PC-9 (cell line): ENCODE data around the gene BTBD16. TPM values are rescaled to one million over a fixed set of nuclear protein-coding genes. Genes with fewer than 3 reads are reported as not detected.
A peak's percentile ranks its signal among the peaks of the same experiment; 100 is the strongest.

ENCODE experiments used
- BruUV-seq: library from RNA; stranded (reverse); fragments of 400-500 nt; replicated peaks from 2 replicates; lab custom pipeline; 2021; lab: Mats Ljungman, UMichigan
- CTCF ChIA-PET: fragments of 300-600 bp; sonication (Branson Sonifier 250); formaldehyde crosslinking; loops from one replicate; lab custom pipeline; 2022; ENCODE audit warnings: antibody characterized with exemption; lab: Charles Lee
- POLR2A ChIA-PET: fragments of 300-600 bp; sonication (Branson Sonifier 250); formaldehyde crosslinking; loops from one replicate; lab custom pipeline; 2022; ENCODE audit warnings: antibody characterized with exemption; ENCODE audit not compliant: unreplicated experiment; lab: Charles Lee
- DNase-seq, 2 experiments: peaks; one replicate each; pipeline versions ENCODE4 v3.0.0 to v3.0.0-alpha.2; 2015 to 2022; ENCODE audit warnings: mixed read lengths in 1 of 2
- H2AFZ ChIP-seq: fragments of 200-600 bp; sonication (generic); 2 replicates; pipeline ENCODE4 v1.8.1; 2017; ENCODE audit warnings: antibody characterized with exemption
- H3F3A ChIP-seq: fragments of 200-600 bp; sonication (generic); 2 replicates; pipeline ENCODE4 v1.8.1; 2017; ENCODE audit warnings: antibody characterized with exemption, mild to moderate bottlenecking, low read depth; ENCODE audit not compliant: insufficient read depth
- H3K27ac ChIP-seq: fragments of 200-600 bp; sonication (generic); 2 replicates; pipeline ENCODE4 v1.6.1; 2016; ENCODE audit warnings: mixed run types
- H3K27me3 ChIP-seq: fragments of 200-600 bp; sonication (generic); 2 replicates; pipeline ENCODE4 v1.6.1; 2016; ENCODE audit warnings: low read depth, mixed run types; ENCODE audit not compliant: insufficient read depth
- H3K36me3 ChIP-seq: fragments of 200-600 bp; sonication (generic); 2 replicates; pipeline ENCODE4 v1.6.1; 2016; ENCODE audit warnings: low read depth, mixed run types
- H3K4me1 ChIP-seq: fragments of 200-600 bp; sonication (generic); replicated peaks from 2 replicates; pipeline ENCODE4 v1.6.1; 2016; ENCODE audit warnings: mixed run types; ENCODE audit not compliant: insufficient read depth
- H3K4me2 ChIP-seq: fragments of 200-600 bp; sonication (generic); 2 replicates; pipeline ENCODE4 v1.6.1; 2017; ENCODE audit warnings: mixed run types
- H3K4me3 ChIP-seq: fragments of 200-600 bp; sonication (generic); 2 replicates; pipeline ENCODE4 v1.6.1; 2016; ENCODE audit warnings: mixed run types
- H3K79me2 ChIP-seq: fragments of 200-600 bp; sonication (generic); 2 replicates; pipeline ENCODE4 v1.6.1; 2017; ENCODE audit warnings: low read depth, mixed run types
- H3K9me2 ChIP-seq: fragments of 200-600 bp; sonication (generic); 2 replicates; pipeline ENCODE4 v1.8.1; 2017; ENCODE audit warnings: mild to moderate bottlenecking; ENCODE audit not compliant: insufficient read depth
- H3K9me3 ChIP-seq: fragments of 200-600 bp; sonication (generic); 2 replicates; pipeline ENCODE4 v1.8.1; 2016; ENCODE audit warnings: low read depth; ENCODE audit not compliant: insufficient read depth
- H4K20me1 ChIP-seq: fragments of 200-600 bp; sonication (generic); 2 replicates; pipeline ENCODE4 v1.8.1; 2017; ENCODE audit not compliant: insufficient read depth
- CTCF ChIP-seq: fragments of 200-600 bp; sonication (generic); conservative IDR thresholded peaks from 2 replicates; pipeline ENCODE4 v1.6.1; 2017; ENCODE audit warnings: mixed run types, antibody characterized with exemption, mild to moderate bottlenecking, moderate library complexity
- EZH2 ChIP-seq: fragments of 200-600 bp; sonication (generic); IDR thresholded peaks from 2 replicates; pipeline ENCODE4 v1.8.0; 2017; ENCODE audit warnings: antibody characterized with exemption, low read depth
- intact Hi-C: fragments of 100-400 bp; cut with micrococcal nuclease; formaldehyde crosslinking; loops from one replicate; pipeline ENCODE4 v1.10.0; 2022; ENCODE audit not compliant: unreplicated experiment
- total RNA-seq: library from RNA; stranded (reverse); gene quantifications from 2 replicates; pipeline ENCODE4 v1.2.3, GENCODE V29; 2021

The BTBD16 gene
- total RNA-seq, 1 experiment from 2014 or later = 0.37 TPM

DNA sequence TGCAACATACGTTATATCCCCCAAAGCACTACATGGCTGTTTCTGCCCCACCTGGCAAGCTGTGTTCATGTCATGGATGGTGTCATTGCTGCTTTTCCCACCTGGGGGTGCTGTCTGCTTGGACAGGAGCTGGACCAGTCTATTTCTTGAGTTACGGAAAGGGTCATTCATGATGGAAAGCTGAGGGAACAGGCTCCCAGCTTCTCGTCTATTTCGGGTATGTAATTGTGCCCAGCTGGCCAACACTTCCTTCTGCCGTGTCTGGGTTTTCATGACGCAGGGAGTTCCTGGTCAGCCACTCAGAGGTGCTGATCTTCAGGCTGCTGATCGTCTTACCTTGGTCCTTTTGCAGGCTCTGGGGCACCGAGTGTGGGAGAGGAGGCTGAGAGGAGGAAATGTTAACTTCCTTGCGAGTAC lies 8.6 kb downstream of the BTBD16 start:
- no peaks in the 10 kb centered on the region for H3K9me3 ChIP-seq
- no peaks in the 10 kb centered on the region for H3K4me1 ChIP-seq
- no peaks in the 10 kb centered on the region for H3K9me2 ChIP-seq
- ChIA-PET POLR2A (no interaction called here), CTCF (interaction anchor here (0.5 to 1.1 kb wide), 5 partner anchors 13 to 286 kb away, joined by 3 to 5 read pairs (median 5); no protein-coding TSS in a partner anchor)
- no peaks in the 10 kb centered on the region for H3K79me2 ChIP-seq
- peak in 1 of 2 experiments; percentile 64 for DNase-seq
- no peaks in the 10 kb centered on the region for H4K20me1 ChIP-seq
- BruUV-seq = no TSS peak
- H3K36me3 ChIP-seq = no peaks in the 10 kb centered on the region
- TF ChIP-seq CTCF (peak; percentile 71), EZH2 (no peak)
- no peak overlapping the region for H2AFZ ChIP-seq
- H3F3A ChIP-seq = no peaks in the 10 kb centered on the region
- intact Hi-C loops = loop anchor here (1.0 to 5.0 kb wide), 3 partner anchors 156 to 424 kb away; no protein-coding TSS in a partner anchor
- no peaks in the 10 kb centered on the region for H3K27me3 ChIP-seq
- no peak overlapping the region for H3K4me2 ChIP-seq
- no peak overlapping the region for H3K27ac ChIP-seq
- H3K4me3 ChIP-seq = no peak overlapping the region

- no peak overlapping the region for H3K4me2 ChIP-seq
- H3F3A ChIP-seq = no peaks in the 10 kb centered on the region
- no peak for DNase-seq
- no peaks in the 10 kb centered on the region for H3K9me2 ChIP-seq
- CTCF ChIA-PET = interaction anchor here (0.5 to 1.1 kb wide), 6 partner anchors 9 to 285 kb away, joined by 3 to 5 read pairs (median 4); no protein-coding TSS in a partner anchor
- intact Hi-C loops = no loop called here
- H3K36me3 ChIP-seq = no peaks in the 10 kb centered on the region
- H3K27ac ChIP-seq = no peak overlapping the region
- BruUV-seq = no TSS peak
- TF ChIP-seq CTCF (no peak), EZH2 (no peak)
- no peak overlapping the region for H2AFZ ChIP-seq
- no peaks in the 10 kb centered on the region for H3K27me3 ChIP-seq
- POLR2A ChIA-PET = no interaction called here
- H3K79me2 ChIP-seq = no peaks in the 10 kb centered on the region
- no peak overlapping the region for H3K4me3 ChIP-seq
- H3K4me1 ChIP-seq = no peaks in the 10 kb centered on the region
- H3K9me3 ChIP-seq = no peaks in the 10 kb centered on the region
- H4K20me1 ChIP-seq = no peaks in the 10 kb centered on the region
Observed at GRCh38 chr10:122280156-122280555, 9.1 kb downstream of the BTBD16 start.

DNA sequence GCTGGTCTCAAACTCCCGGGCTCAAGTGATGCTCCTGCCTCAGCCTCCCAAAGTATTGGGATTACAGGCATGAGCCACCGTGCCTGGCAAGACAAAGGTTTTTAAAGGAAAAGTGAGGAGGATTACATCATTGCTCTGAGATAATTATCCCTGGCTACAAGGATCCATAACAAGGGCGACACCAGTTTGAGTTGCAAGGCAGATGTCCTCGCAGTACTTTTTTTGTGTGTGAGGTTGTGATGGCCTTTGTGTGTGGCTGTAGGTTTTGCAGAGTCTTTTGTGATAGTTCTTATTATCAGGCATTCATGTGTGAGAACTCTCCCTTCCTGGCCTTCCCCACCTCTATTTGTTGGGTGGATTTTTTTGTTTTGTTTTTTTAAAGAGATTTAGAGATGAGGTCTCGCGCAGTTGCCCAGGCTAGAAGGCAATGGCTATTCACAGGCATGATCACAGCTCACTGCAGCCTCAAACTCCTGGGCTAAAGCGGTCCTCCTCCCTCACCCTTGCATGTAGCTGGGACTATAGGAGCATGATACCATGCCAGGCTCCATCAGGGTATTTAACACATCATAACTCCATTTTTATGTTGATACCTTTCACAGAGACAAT lies 10.0 kb downstream of the BTBD16 start:
- H3K9me3 ChIP-seq = no peaks in the 10 kb centered on the region
- no peak overlapping the region for H3K27ac ChIP-seq
- no peaks in the 10 kb centered on the region for H3K27me3 ChIP-seq
- intact Hi-C loops = no loop called here
- no TSS peak for BruUV-seq
- no peak overlapping the region for H2AFZ ChIP-seq
- H3K4me3 ChIP-seq = no peak overlapping the region
- H3K36me3 ChIP-seq = no peaks in the 10 kb centered on the region
- ChIA-PET CTCF (no interaction called here), POLR2A (no interaction called here)
- peaks cover under 1% of the 10 kb centered on the region; the same call in 1 of the 2 replicates for H3K4me1 ChIP-seq
- H3F3A ChIP-seq = no peaks in the 10 kb centered on the region
- no peaks in the 10 kb centered on the region for H4K20me1 ChIP-seq
- H3K79me2 ChIP-seq = no peaks in the 10 kb centered on the region
- no peak for TF ChIP-seq CTCF
- no peaks in the 10 kb centered on the region for H3K9me2 ChIP-seq
- no peak for DNase-seq
- H3K4me2 ChIP-seq = no peak overlapping the region
